ENCODE results near the gene P4HB.

The P4HB gene

GRCh38 chr17:81806461-81807209, 53.7 kb downstream of the P4HB start (continued):
- TF ChIP-seq PRDM10 (tag by site-specific recombination; IDR thresholded peaks at IDR 0.05) (peak; percentile 30), ZNF404 (tag by site-specific recombination; IDR thresholded peaks at IDR 0.05) (no peak), ZBTB48 (tag by site-specific recombination; IDR thresholded peaks at IDR 0.05) (peak; percentile 51; the same call in 1 of the 2 replicates)

GRCh38 chr17:81805707-81806460, 54.5 kb downstream of the P4HB start:
- Histone ChIP-seq H3K9me3 (ENCODE audit: control insufficient read depth, insufficient read depth, low read depth, low read length) (no peaks in the 10 kb centered on the region), H3K27ac (ENCODE audit: extremely low read depth, low read depth, low read length) (no peak overlapping the region), H3K36me3 (ENCODE audit: control insufficient read depth in 2 of 2, insufficient read depth in 1 of 2, low read length in 2 of 2) (no peaks in the 10 kb centered on the region), H3K4me3 (ENCODE audit: low read depth, low read length) (no peak overlapping the region), H3K4me1 (ENCODE audit: control insufficient read depth, insufficient read depth, low read length) (peaks cover 2% of the 10 kb centered on the region; the same call in 1 of the 2 replicates)
- TF ChIP-seq ZNF610 (tag by site-specific recombination; IDR thresholded peaks at IDR 0.05; ENCODE audit: borderline replicate concordance) (no peak), ZFP69B (tag by site-specific recombination; IDR thresholded peaks at IDR 0.05) (peak; percentile 66; the same call in 1 of the 2 replicates), SCRT1 (tag by site-specific recombination; IDR thresholded peaks at IDR 0.05; ENCODE audit: borderline replicate concordance) (no peak), ZNF211 (tag by site-specific recombination; IDR thresholded peaks at IDR 0.05; ENCODE audit: low read depth) (no peak), ZNF391 (tag by site-specific recombination; IDR thresholded peaks at IDR 0.05; ENCODE audit: borderline replicate concordance, low read depth) (no peak), SP3 (tag by site-specific recombination; IDR thresholded peaks at IDR 0.05) (no peak), ZNF501 (tag by site-specific recombination; IDR thresholded peaks at IDR 0.05) (no peak), KLF9 (tag by site-specific recombination; IDR thresholded peaks at IDR 0.05; ENCODE audit: low read depth) (no peak), ZNF521 (tag by site-specific recombination; IDR thresholded peaks at IDR 0.05) (no peak), ZFHX2 (tag by site-specific recombination; conservative IDR thresholded peaks at IDR 0.05) (no peak), KLF10 (tag by site-specific recombination; IDR thresholded peaks at IDR 0.05) (no peak), ZNF658 (tag by site-specific recombination; IDR thresholded peaks at IDR 0.05) (no peak), ZNF704 (tag by site-specific recombination; IDR thresholded peaks at IDR 0.05) (no peak), SP7 (tag by site-specific recombination; IDR thresholded peaks at IDR 0.05) (no peak), ZIC2 (tag by site-specific recombination; IDR thresholded peaks at IDR 0.05) (peak; percentile 81), GLIS2 (tag by site-specific recombination; IDR thresholded peaks at IDR 0.05) (0 out of 2 replicates have a peak, but pooled peaks have one; percentile 22), PATZ1 (tag by site-specific recombination; IDR thresholded peaks at IDR 0.05) (no peak), ZBTB10 (tag by site-specific recombination; IDR thresholded peaks at IDR 0.05) (0 out of 2 replicates have a peak, but pooled peaks have one; percentile 29), ZBTB26 (tag by site-specific recombination; optimal IDR thresholded peaks at IDR 0.05) (no peak), SCRT2 (tag by site-specific recombination; IDR thresholded peaks at IDR 0.05) (0 out of 2 replicates have a peak, but pooled peaks have one; percentile 16), ZNF140 (tag by site-specific recombination; IDR thresholded peaks at IDR 0.05) (no peak)
- POLR2A ChIA-PET, result interaction anchor here (0.6 to 1.6 kb wide), 5 partner anchors 12 to 213 kb away, joined by 3 to 5 read pairs (median 4); partner anchors contain the start of gene MCRIP1
- CTCF ChIA-PET, result interaction anchor here (0.5 to 0.6 kb wide), 2 partner anchors 87 to 567 kb away, joined by 3 read pairs; partner anchors contain the start of genes NDUFAF8 and TEPSIN

Measured in HEK293 (cell line).